Non-pigmented ciliary epithelial cell (primary cell): ENCODE measurements around the gene ST8SIA4.

ENCODE experiments used
- DNase-seq: peaks from one replicate; pipeline ENCODE4 v3.0.0-alpha.2; 2010; ENCODE audit warnings: low read depth

Gene ST8SIA4, protein sequence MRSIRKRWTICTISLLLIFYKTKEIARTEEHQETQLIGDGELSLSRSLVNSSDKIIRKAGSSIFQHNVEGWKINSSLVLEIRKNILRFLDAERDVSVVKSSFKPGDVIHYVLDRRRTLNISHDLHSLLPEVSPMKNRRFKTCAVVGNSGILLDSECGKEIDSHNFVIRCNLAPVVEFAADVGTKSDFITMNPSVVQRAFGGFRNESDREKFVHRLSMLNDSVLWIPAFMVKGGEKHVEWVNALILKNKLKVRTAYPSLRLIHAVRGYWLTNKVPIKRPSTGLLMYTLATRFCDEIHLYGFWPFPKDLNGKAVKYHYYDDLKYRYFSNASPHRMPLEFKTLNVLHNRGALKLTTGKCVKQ

DNA sequence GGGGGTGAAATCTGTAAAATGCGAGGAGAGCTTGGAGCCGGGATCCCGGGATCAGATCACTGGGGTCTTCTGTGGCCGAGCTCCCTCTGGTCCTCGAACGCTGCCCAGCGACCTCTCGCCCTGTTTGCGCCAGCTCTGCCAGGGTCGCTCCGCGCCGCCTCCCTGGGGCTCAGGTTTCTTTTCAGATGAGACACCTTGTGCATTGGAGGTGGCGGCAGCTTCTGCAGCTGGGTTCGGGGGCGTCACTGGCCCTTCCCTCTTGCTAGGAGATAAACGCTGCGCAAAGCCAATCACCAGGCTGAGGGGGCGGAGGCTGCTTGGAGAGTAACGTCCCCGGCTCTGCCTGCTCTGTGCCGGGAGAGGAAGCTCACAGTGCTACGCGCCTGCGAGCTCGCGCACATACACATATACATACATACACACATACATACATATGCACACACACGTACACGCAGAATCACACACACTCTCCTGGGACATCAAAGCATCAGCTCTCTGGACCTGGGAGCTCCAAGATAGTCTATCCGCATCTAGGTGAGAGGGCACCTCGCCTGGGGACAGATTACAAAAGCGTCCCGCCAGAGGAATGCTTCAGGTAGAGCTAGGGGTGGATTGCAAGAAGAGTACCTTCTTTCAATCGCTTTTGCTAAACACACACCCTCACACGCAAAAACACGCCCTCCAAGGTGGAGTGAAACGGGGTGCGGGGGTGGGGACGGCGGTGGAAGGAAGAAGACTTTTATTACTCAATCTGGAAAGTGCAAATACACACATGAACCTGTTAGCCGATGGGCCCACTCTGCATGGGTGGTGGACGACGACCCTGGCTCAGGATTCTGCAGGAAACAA, at the start of gene ST8SIA4:
Gene ST8SIA4, minus strand, starts transcription at position 244 of the 849 bp plus-strand sequence. CDS start 327 bp downstream, outside the sequence.
- DNase-seq = no peak

DNA sequence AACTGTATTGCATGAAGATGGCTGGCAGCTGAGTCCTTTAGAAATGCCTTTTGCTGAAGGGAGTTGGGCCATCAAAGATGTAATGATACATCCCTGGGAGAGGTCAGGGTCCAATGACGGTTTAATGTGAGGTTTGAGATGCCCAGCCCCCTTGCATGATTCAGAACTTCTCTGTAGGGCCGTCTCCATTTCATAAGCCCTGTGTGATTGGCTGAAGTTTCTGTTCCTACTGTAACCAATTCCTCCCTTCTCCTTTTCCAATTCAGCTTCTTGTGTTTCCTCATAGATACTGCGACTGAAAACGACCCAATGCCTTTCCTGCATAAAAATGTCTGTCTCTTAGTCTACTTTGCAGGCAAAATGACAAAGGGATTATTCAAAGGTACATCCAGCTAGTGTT, 47.9 kb upstream of the ST8SIA4 start:
- no peak for DNase-seq

DNA sequence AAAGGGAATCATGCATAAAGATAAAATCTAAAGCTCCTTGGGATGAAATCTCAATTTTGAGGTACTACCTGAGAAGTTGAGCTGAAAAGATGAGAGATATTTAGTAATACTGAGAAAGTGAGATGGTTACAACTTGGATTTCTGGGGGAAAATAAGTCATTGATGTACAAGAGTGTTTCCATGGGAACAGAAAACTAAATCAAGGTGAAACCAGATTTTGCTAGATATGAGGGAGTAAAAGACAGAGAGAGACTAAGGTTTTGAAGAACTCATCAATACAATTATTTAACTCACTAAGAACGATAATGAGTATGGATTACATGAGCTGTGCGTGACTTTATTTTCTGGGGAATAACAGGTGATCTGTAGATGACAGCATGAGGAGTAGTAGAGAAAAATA, 10.2 kb upstream of the ST8SIA4 start:
- DNase-seq = no peak

DNA sequence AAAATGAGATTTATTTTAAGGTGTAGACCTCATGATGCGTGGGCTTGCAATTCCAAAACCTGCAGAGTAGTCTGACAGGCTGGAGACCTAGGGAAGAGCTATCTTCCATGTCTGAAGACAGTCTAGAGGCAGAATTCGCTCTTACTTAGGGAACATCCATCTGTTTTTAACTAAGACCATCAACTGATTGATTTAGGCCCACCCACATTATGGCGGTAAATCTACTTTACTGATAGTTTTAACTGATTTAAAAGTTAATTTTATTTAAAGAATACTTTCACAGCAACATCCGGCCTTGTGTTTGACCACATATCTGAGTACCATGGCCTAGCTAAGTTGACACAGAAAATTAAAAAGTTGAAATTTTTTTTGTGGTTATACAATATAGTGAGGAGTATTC, 6.0 kb upstream of the ST8SIA4 start:
- DNase-seq = no peak

DNA sequence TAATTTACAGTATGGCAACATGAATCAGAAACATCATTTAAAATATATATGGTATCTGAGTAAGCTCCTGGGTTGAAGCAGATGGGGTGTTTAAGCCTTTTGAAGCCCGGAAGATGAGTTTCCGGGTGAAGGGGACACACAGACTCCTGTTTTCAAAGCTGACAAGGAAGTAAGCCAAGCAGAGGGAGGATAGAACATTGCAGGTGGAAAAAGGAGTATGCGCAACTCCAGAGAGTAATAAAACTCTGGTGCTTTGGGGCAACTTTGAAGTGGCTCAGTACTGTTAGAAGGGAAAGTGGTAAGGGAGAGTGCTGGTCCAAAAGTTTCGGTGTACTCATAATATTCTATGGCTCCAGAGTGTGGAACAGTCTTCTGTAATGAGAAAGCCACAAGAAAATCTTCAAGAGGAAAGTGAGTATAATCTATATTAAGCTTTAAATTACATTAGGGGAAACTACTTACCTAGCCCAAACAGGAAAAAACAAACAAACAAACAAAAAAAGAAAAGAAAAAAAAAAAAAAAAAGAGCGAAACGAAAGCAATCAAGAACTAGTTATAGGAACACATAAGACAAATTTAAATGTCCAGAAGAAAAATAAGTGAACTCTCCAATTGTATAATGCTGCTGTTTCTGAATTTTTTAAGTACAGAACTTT, 2.3 kb upstream of the ST8SIA4 start:
- DNase-seq = no peak

DNA sequence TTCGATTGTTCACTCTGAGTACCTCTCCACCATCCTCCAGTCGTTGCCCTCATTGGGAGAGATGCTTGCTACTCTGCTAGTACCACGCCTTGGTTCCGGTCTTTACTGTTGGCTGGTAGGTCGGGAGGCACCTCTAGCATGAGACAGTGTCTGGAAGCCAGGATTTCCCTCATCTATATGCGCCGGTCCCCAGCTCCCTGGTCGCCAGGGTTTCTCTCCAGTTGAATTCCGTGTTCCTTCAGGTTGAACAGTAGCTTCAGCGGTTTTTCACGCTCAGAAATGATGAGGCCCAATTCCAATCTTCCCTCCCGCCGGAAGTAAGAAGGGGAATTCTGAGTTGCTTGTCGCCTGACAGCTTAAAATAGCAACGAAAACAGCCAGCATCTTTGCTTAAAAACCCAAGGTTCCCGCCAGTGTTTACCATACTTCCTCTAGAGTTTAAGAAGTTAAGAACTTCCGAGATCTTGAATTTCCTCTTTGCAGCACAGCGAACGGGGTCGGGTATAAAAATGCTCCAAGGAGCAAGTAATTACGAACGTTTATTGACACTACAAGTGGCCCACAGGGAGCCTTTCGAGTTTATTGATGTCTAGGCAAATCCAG, 1.3 kb upstream of the ST8SIA4 start:
- DNase-seq = no peak

DNA sequence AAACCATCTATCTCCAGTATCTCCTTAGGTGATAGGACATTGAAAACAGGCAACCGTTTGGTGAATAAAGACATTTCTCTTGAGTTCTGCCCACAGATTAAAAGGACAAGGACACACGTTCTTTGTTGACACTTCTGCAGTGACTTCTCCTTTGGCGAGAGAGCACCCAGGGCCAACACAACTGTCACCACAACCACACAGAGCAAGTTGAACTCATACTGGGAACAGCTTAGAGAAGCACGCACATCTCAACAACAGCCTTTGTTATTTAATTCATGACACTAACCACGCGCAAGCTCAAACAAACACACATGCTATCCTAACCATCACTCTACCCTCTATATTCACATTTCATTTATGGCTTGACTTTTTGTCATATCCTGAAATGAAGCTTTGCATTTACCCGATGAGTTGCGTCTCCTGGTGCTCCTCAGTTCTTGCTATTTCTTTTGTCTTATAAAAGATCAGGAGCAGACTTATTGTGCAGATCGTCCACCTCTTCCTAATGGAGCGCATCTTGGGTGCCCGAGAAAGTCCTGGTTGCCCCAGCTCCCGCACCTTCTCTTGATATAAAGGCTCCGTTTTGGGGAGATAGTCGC, 543 bp downstream of the ST8SIA4 start:
- no peak for DNase-seq

DNA sequence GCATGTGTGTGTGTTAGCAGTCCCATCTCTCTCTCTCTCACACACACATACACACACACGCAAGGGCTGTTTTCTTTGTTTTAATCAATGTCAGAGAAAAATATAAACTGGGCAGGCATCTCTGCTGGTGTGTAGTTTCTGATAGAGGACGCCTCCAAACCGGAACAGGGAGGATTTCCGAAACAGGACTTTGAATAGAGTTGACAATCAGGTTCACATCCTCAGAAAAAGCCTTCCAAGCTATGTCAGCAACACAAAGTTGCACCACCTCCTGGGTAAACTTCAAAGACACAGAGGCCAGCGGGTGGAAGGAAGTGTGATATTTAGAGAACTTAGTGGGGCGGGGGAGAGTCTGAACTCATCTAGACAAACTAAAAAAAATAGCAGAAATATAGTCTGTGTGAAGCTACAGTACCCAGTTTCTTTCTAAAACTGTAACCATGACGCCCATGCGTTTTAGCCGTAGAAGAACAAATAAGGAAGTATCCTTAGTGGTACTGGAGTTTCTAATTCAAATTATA, 1.2 kb downstream of the ST8SIA4 start:
- no peak for DNase-seq

DNA sequence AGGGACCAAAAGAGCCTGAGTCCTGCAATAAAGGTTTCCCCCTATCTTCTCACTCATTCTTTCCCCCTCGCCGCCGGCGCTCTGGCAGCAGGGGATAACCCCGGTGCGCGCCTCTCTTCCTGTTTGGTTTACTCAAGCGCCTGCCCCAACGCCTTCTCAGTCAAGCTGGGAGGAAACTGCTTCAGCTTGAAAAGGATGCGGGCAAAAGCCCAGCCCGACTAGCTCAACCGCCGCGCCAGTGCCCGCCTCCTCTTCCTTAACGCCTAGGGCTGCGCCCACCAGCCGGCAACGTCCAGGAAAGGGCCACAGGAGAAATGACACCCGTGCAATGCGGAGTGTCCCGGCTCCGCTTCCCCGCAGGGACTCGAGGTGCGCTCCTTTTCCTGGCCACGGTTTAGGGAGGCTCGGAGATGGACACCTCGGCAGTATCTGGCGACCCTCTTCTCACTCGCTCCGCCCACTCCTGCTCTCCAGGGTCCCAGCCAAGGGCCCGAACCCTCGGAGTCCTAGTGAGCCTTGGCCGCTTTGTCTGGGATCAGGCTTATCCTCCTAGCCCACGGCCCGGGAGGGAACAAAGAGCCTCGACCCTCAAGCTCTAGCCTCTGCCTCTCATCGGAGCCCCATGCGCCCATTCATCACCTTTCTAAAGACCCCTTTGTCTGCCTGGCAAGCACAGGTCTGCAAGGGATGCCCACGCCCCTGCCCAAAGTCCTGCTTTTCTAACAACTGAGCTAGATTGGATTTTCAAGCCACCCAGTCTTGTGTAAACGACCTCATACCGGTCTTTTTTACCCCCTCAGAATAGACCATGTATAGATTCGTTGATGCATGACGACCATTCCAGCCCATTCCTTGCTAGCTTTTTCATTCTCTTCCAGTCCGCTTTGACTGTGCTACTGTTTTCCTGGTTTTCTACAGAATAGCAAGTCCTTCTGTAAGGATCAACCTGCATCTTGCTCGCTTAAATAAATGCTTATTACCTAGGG, 2.0 kb downstream of the ST8SIA4 start:
- no peak for DNase-seq

DNA sequence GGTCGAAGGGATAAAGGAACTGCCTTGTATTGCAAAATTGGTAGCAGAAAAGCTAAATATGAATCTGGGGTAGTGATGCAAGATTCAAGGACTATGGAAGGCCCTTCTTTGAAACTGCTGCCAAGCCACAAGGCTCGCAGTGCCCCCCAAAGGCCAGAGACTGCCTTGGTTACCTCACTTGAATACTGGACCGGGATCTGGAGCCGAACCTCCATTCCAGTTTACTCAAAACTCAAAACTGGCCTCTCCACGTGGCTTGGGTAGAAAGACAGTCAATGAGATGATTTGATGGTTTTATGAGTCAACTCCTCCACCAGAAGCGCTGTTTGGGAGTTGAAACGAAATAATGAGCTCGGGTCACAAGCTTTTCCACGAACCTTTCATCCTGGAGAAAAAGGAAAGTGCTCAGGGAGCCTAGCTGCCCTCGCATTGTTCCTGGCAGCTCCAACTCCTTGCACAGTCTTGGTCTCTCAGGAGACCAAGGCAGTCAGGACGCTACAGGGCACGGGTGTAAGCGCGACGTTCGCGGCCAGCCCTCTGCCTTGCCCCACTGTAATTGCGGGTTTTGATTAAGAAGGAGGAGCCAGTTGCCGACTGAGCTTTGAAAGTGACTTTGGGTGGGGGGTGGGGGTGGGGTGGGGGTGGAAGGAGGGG, 2.8 kb downstream of the ST8SIA4 start:
- DNase-seq = no peak

DNA sequence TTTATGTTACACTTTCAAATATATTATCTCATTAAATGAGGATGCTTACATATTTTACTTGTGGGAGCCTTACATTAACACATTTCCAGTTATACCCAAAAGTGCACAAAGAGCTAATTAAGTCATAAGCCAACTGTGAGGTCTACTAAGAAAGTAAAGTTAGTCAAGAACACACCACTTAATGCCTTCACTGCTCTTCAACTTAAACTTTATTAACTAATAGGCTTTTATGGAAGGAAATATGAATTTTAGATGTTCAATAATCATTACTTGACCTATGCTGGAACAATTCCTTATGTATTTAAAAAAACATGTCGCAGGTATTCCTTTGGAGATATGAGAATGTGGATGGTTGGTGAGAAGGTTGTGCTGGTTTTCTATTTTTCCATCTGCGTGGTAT, 3.4 kb downstream of the ST8SIA4 start:
- no peak for DNase-seq

DNA sequence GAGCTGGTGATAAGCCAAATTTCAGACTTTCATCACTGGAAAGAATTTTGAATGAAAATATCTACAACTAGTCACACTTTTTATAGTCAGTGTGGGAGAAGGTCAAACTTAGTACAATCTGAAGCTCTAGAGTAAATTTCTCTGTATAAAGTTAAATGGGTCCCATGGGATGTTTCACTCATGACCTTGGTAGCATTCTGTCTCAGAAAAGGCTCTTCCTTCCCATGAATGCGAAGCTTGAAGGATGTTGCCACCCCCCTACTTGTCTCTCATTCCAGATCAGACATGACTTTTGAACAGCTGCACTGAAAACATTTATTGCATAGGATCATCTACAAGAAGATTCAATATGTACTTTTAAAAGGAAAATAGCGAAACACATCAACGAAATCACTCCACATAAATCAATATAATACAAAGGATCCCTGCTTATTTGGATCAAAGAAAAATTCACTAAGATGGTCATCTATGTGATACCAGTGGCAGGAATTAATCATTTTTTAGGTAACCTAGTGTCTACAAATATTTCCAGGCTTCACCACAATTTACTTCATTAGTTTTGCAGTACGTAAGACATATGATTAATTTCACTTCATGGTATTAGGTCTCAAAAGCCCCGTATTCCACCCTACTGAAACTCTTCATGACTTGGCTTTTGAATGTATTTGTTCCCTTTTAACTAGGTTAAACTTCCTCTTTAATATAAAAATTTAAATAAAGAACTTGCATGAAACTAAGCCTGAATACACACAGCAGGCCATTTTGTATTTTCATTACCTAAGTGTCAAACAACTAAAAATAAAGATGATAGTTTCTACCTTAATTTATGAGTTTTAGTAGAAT, 4.4 kb downstream of the ST8SIA4 start:
- DNase-seq = no peak

DNA sequence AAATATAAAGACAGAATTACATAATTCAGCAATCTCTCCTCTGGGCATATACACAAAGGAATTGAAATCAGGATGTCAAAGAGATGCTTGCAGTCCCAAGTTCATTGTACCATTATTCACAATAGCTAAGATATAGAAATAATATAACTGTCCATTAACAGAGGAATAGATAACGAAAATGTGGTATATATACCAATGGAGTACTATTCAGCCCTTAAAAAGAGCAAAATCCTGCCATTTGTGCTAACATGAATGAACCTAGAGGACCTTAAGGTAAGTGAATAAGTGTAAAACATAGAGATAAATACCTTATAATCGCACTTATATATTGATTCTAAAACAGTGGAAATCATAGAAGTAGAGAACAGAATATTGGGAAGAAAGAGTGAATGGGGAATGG, 7.0 kb downstream of the ST8SIA4 start:
- no peak for DNase-seq

DNA sequence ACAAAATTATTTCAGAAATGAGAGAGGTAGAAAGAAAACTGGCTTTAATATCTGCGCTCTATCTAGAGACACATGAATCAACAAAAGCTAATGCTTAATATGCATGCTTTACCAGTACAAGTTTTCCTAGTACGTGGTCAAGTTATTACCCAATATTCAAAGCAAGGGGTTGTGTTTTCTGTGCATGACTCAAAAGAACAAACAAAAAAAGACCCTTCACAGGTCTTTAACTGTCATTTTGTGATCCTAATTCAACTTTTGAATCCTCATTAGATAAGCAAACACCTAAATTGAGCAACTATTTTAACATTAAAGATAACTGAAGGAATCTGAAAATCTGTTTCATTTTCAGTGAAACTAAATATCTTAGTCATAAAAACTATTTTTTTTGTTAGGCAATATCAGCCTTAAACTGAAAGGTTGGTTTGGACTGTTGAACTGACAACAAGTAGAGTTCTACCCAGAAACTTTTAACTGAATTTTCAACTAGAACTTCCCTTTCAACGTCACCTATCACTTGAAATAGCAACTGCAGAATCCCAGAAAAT, 12.5 kb downstream of the ST8SIA4 start:
- DNase-seq = no peak

DNA sequence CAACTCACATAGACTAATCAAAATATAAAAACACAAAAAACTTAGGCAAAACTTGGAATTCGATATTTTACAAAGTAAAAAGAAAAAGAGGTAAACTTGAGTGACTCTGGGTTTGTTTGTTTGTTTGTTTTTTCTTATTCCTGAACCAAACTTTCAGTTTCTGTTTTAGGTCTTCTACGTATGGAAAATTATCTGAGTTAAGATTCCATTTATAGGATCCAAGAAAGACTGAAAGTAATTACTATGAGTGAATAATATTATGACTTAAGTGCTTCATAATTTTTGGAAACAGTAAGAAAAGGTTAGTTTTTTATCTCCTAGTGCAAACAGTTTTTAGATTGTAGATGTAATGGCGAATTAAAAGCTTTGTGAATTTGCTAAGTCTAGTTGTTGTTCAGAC, 13.2 kb downstream of the ST8SIA4 start:
- no peak for DNase-seq

DNA sequence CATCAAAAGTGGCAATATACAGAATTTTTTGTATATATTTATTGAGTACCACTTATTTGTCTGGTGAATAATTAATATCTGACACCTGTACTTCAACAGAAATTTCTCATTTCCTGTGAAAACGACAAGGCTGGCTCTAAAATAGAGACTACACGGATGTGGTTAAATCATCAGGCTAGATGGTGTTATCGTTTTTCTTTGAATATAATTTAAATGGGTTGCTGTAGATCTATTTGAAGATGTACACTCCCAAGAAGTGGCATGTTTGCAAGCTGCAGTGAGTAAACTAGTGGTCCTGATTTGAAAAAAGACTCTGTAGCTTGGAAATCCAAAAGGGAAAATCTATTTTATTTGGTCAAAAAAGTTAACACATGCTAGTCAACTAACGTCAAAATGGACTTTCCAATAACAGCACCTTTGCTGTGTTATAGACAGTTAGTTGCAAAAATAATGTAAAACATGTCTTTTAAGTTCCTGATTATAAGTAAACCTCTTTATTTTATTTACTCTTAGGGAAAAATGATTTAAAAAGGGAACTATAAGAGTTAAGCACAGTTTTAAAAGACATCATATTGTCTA, 13.8 kb downstream of the ST8SIA4 start:
- DNase-seq = no peak

DNA sequence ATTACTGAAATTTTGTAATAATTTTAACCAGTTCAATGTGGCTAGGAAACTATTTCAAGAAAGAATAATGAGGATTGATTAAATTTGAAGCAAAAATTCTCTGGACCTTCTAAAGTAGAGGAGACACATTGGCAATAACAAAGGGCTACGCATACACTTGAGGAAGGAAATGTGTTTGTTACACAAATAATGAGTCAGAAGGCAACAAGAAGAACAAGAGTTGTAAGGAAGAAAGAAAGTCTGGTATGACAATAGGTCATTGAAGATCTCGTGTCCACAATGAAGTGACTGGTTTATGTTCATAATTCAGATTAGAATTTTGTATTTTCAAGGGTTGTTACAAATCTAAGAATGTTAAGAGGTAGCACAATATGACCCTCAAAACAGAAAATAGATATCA, 25.8 kb downstream of the ST8SIA4 start:
- DNase-seq = no peak

DNA sequence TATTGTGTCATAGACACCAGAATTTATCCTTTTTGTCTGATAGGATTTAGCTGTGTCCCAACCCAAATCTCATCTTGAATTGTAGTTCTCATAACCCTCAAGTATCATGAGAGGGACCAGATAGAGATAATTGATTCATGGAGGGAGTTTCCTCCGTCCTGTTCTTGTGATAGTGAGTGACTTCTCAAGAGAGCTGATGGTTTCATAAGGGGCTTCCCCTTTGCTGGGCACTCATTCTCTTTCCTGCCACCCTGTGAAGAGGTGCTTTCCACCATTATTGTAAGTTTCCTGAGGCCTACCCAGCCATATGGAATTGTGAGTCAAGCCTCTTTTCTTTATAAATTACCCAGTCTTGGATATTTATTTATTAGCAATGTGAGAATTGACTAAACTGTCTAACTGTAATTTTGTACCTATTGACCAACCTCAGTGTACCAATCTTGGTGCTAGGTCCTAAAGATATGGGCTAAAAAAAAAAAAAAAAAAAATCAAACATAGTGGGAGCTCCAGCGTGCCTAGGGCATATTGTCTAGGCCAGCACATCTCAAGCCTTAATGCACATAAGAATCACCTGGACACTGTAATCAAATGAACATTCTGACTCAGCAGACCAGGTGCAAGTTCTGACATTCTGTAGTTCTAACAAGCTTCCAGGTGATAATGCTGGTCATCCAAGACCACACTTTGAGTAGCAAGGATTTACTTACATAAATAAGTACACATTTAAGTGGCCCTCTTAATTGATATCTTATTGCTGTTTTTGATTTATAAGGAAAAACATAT, 30.5 kb downstream of the ST8SIA4 start:
- DNase-seq = no peak
